Measurements from ENCODE around the gene BRD4.

Gene BRD4

GRCh38 chr19:15300533-15301197, 31.7 kb downstream of the BRD4 start:
- H3K27ac ChIP-seq = peak overlapping the region; percentile 35
- TF ChIP-seq CTCF (IDR thresholded peaks at IDR 0.05; ENCODE audit: low read depth, low read length, missing control alignments) = no peak
- peak; percentile 65 for DNase-seq
- H3K36me3 ChIP-seq (replicated peaks) = peaks cover 5% of the 10 kb centered on the region
- no peaks in the 10 kb centered on the region for H3K27me3 ChIP-seq (replicated peaks)
- H3K4me3 ChIP-seq (ENCODE audit: low read depth, low read length) = no peak overlapping the region
- in situ Hi-C loops (cut with HindIII; ENCODE audit: low pct_ligation_motif_present, low sequenced_read_pairs) = no loop called here

GRCh38 chr19:15299568-15300409, 32.5 kb downstream of the BRD4 start:
- Histone ChIP-seq H3K27ac (peak overlapping the region; percentile 35), H3K4me3 (ENCODE audit: low read depth, low read length) (no peak overlapping the region), H3K27me3 (replicated peaks) (no peaks in the 10 kb centered on the region), H3K36me3 (replicated peaks) (peaks cover 5% of the 10 kb centered on the region)
- in situ Hi-C loops (cut with HindIII; ENCODE audit: low pct_ligation_motif_present, low sequenced_read_pairs) = no loop called here
- no peak for TF ChIP-seq CTCF (IDR thresholded peaks at IDR 0.05; ENCODE audit: low read depth, low read length, missing control alignments)
- peak; percentile 46 for DNase-seq

- Histone ChIP-seq H3K27me3 (replicated peaks) (no peaks in the 10 kb centered on the region), H3K4me3 (ENCODE audit: low read depth, low read length) (no peak overlapping the region), H3K27ac (peak overlapping the region; percentile 35), H3K36me3 (replicated peaks) (peaks cover 5% of the 10 kb centered on the region)
- no peak for DNase-seq
- no peak for TF ChIP-seq CTCF (IDR thresholded peaks at IDR 0.05; ENCODE audit: low read depth, low read length, missing control alignments)
- in situ Hi-C loops (cut with HindIII; ENCODE audit: low pct_ligation_motif_present, low sequenced_read_pairs) = no loop called here
Observed at GRCh38 chr19:15298847-15299567, 33.3 kb downstream of the BRD4 start.

GRCh38 chr19:15297416-15298224, 34.7 kb downstream of the BRD4 start:
- in situ Hi-C loops (cut with HindIII; ENCODE audit: low pct_ligation_motif_present, low sequenced_read_pairs) = no loop called here
- peak overlapping the region; percentile 42 for H3K27ac ChIP-seq
- peaks cover 5% of the 10 kb centered on the region for H3K36me3 ChIP-seq (replicated peaks)
- H3K27me3 ChIP-seq (replicated peaks) = no peaks in the 10 kb centered on the region
- no peak overlapping the region for H3K4me3 ChIP-seq (ENCODE audit: low read depth, low read length)
- peak; percentile 36 for DNase-seq
- peak; percentile 57 for TF ChIP-seq CTCF (IDR thresholded peaks at IDR 0.05; ENCODE audit: low read depth, low read length, missing control alignments)

GRCh38 chr19:15296841-15297415, 35.4 kb downstream of the BRD4 start:
- DNase-seq = no peak
- peak overlapping the region; percentile 42 for H3K27ac ChIP-seq
- in situ Hi-C loops (cut with HindIII; ENCODE audit: low pct_ligation_motif_present, low sequenced_read_pairs) = no loop called here
- H3K27me3 ChIP-seq (replicated peaks) = no peaks in the 10 kb centered on the region
- peaks cover 5% of the 10 kb centered on the region for H3K36me3 ChIP-seq (replicated peaks)
- no peak overlapping the region for H3K4me3 ChIP-seq (ENCODE audit: low read depth, low read length)
- TF ChIP-seq CTCF (IDR thresholded peaks at IDR 0.05; ENCODE audit: low read depth, low read length, missing control alignments) = no peak

Measured in brain microvascular endothelial cell (primary cell).